ENCODE results near the gene UBE2E2. TPM values are rescaled to one million over a fixed set of nuclear protein-coding genes. Genes with fewer than 3 reads are reported as not detected.

The UBE2E2 gene
- total and polyA plus RNA-seq, 2 donors (not counting 1 experiment from before 2014, with no cell fraction given) = 16.0 to 45.0 TPM

DNA sequence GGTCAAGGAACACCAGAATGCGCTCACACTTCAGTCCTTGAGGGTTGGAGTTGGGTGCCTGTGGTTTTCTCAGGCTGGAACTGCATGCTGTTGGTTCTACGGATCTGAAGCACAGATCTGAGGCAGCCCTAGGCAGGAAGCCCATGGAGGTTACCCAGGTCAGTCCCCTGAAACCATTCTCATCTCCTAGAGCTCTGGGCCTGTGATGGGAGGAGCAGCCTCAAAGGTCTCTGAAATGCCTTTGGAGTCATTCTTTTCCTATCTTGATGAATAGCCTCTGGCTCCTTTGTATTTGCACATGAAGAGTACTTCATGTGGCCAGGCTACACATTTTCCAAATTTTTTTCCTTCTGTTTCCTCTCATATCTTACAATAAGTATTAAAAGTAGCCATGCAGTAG is 423.3 kb downstream of the UBE2E2 start:
- H3K27me3 ChIP-seq (replicated peaks in 1 of 4; ENCODE audit: control extremely low read depth in 1 of 4, control insufficient read depth in 3 of 4, insufficient read depth in 4 of 4, low read length in 3 of 4) = no peaks in the 10 kb centered on the region
- no peak overlapping the region for H3K9ac ChIP-seq (ENCODE audit: low read length)
- POLR2A ChIA-PET = no interaction called here
- no peak for DNase-seq
- Mint-ChIP-seq H3K27me3 (no peaks in the 10 kb centered on the region), H3K4me1 (no peaks in the 10 kb centered on the region), H3K27ac (no peak overlapping the region), H3K9me3 (ENCODE audit: insufficient read depth) (peaks cover 13% of the 10 kb centered on the region), H3K4me3 (no peak overlapping the region)
- H3K4me1 ChIP-seq (ENCODE audit: control insufficient read depth in 2 of 2, insufficient read depth in 2 of 2, low read length in 2 of 2) = no peaks in the 10 kb centered on the region
- no peak overlapping the region for H2AFZ ChIP-seq (ENCODE audit: insufficient read depth, low read depth, low read length, poor library complexity, severe bottlenecking)
- H3K36me3 ChIP-seq (replicated peaks in 1 of 2; ENCODE audit: control extremely low read depth in 1 of 2, control insufficient read depth in 1 of 2, extremely low read depth in 1 of 2, insufficient read depth in 2 of 2, low read length in 1 of 2) = no peaks in the 10 kb centered on the region
- H3K27ac ChIP-seq (ENCODE audit: low read length in 2 of 2) = no peak overlapping the region
- intact Hi-C loops (cut with micrococcal nuclease) = no loop called here
- TF ChIP-seq, protein P1, sequence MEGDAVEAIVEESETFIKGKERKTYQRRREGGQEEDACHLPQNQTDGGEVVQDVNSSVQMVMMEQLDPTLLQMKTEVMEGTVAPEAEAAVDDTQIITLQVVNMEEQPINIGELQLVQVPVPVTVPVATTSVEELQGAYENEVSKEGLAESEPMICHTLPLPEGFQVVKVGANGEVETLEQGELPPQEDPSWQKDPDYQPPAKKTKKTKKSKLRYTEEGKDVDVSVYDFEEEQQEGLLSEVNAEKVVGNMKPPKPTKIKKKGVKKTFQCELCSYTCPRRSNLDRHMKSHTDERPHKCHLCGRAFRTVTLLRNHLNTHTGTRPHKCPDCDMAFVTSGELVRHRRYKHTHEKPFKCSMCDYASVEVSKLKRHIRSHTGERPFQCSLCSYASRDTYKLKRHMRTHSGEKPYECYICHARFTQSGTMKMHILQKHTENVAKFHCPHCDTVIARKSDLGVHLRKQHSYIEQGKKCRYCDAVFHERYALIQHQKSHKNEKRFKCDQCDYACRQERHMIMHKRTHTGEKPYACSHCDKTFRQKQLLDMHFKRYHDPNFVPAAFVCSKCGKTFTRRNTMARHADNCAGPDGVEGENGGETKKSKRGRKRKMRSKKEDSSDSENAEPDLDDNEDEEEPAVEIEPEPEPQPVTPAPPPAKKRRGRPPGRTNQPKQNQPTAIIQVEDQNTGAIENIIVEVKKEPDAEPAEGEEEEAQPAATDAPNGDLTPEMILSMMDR (IDR thresholded peaks at IDR 0.05) = no peak
- TF ChIP-seq EZH2 (IDR thresholded peaks at IDR 0.05; ENCODE audit: borderline replicate concordance, insufficient read depth, low read depth, low read length, poor library complexity, severe bottlenecking) = no peak
- WGBS (ENCODE audit: insufficient coverage) = 100% methylated on average over 2 of the region's 2 CpGs
- no peak overlapping the region for H3K4me2 ChIP-seq (replicated peaks; ENCODE audit: low read depth, low read length, poor library complexity, severe bottlenecking)
- H3K4me3 ChIP-seq (ENCODE audit: control extremely low read depth in 1 of 5, extremely low read depth in 1 of 5, insufficient read depth in 1 of 5, low read depth in 2 of 5, low read length in 4 of 5) = no peak overlapping the region
- H3K79me2 ChIP-seq (ENCODE audit: control insufficient read depth, insufficient read depth, low read length) = no peaks in the 10 kb centered on the region
- peaks cover 2 to 20% (median 10%) of the 10 kb centered on the region in 3 donors for H3K9me3 ChIP-seq (ENCODE audit: control extremely low read depth in 1 of 3, control insufficient read depth in 2 of 3, insufficient read depth in 1 of 3, low read length in 2 of 3)
- no peak for ATAC-seq (ENCODE audit: low read depth)
- H4K20me1 ChIP-seq (ENCODE audit: control insufficient read depth, insufficient read depth, low read length, poor library complexity, severe bottlenecking) = no peaks in the 10 kb centered on the region
- CTCF ChIA-PET = no interaction called here

DNA sequence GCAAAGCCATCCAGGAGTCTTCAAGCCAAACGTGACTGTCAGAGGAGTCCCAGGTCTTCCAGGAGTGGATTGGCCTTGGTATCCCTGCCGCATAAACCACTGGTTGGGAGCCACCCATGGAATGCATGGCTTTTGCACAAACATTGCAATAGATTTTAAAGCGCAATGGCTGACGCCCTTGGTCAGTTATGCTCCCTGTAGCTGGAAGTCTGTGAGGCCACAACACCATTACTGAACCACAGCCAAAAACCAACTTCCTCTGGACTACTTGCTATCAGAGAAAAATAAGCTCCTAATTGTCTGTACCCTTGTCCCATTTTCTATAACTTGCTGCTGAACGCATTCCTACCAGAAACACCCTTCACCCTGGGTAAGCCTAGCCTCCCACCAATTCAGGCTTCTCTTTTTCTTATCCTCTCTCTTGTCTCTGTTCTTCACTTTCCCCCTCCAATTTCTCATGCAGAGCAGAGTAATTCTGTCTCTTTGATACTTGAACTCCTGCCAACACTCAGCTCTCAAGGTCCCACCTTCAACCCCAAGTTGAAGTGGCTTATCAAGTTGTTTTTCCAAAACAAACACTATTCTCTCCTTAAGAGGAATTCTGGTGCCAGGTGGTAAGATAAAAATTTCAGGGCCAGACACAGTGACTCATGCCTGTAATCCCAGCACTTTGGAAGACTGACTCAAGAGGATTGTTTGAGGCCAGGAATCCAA is 426.2 kb downstream of the UBE2E2 start:
- Histone ChIP-seq H4K20me1 (ENCODE audit: control insufficient read depth, insufficient read depth, low read length, poor library complexity, severe bottlenecking) (no peaks in the 10 kb centered on the region), H2AFZ (ENCODE audit: insufficient read depth, low read depth, low read length, poor library complexity, severe bottlenecking) (no peak overlapping the region), H3K27ac (ENCODE audit: low read length in 2 of 2) (no peak overlapping the region), H3K4me2 (replicated peaks; ENCODE audit: low read depth, low read length, poor library complexity, severe bottlenecking) (no peak overlapping the region), H3K79me2 (ENCODE audit: control insufficient read depth, insufficient read depth, low read length) (no peaks in the 10 kb centered on the region), H3K4me1 (ENCODE audit: control insufficient read depth in 2 of 2, insufficient read depth in 2 of 2, low read length in 2 of 2) (no peaks in the 10 kb centered on the region), H3K9me3 (ENCODE audit: control extremely low read depth in 1 of 3, control insufficient read depth in 2 of 3, insufficient read depth in 1 of 3, low read length in 2 of 3) (peaks cover 1 to 10% (median 8%) of the 10 kb centered on the region in 3 donors), H3K27me3 (replicated peaks in 1 of 4; ENCODE audit: control extremely low read depth in 1 of 4, control insufficient read depth in 3 of 4, insufficient read depth in 4 of 4, low read length in 3 of 4) (no peaks in the 10 kb centered on the region), H3K9ac (ENCODE audit: low read length) (no peak overlapping the region), H3K36me3 (replicated peaks in 1 of 2; ENCODE audit: control extremely low read depth in 1 of 2, control insufficient read depth in 1 of 2, extremely low read depth in 1 of 2, insufficient read depth in 2 of 2, low read length in 1 of 2) (no peaks in the 10 kb centered on the region), H3K4me3 (ENCODE audit: control extremely low read depth in 1 of 5, extremely low read depth in 1 of 5, insufficient read depth in 1 of 5, low read depth in 2 of 5, low read length in 4 of 5) (no peak overlapping the region)
- 94% methylated on average over 5 of the region's 5 CpGs for WGBS (ENCODE audit: insufficient coverage)
- POLR2A ChIA-PET = no interaction called here
- intact Hi-C loops (cut with micrococcal nuclease) = no loop called here
- DNase-seq (no peak), ATAC-seq (ENCODE audit: low read depth) (no peak)
- peaks cover 11% of the 10 kb centered on the region for H3K9me3 Mint-ChIP-seq (ENCODE audit: insufficient read depth)
- TF ChIP-seq, protein P1 (IDR thresholded peaks at IDR 0.05) = no peak
- TF ChIP-seq EZH2 (IDR thresholded peaks at IDR 0.05; ENCODE audit: borderline replicate concordance, insufficient read depth, low read depth, low read length, poor library complexity, severe bottlenecking) = no peak
- H3K4me3 Mint-ChIP-seq = no peak overlapping the region
- no peaks in the 10 kb centered on the region for H3K27me3 Mint-ChIP-seq
- H3K4me1 Mint-ChIP-seq = no peaks in the 10 kb centered on the region
- H3K27ac Mint-ChIP-seq = no peak overlapping the region
- CTCF ChIA-PET = no interaction called here

All from B cell (primary cell).